Mammary epithelial cell (primary cell): ENCODE measurements around the gene TTLL3.

Experiments
- CTCF ChIP-seq, 2 donors: IDR thresholded peaks in 1 of 2; conservative IDR thresholded peaks in 1 of 2; 2 replicates each; pipeline ENCODE4 v1.5.1; 2011 to 2012; ENCODE audit warnings: inconsistent platforms in 2 of 2, low read length in 2 of 2, mild to moderate bottlenecking in 2 of 2, control low read depth in 1 of 2, low read depth in 1 of 2; ENCODE audit not compliant: insufficient read depth in 1 of 2; ENCODE audit errors: extremely low read depth in 1 of 2
- EZH2 ChIP-seq: IDR thresholded peaks from 2 replicates; pipeline ENCODE4 v1.6.1; 2012; ENCODE audit warnings: low read length, inconsistent platforms, borderline replicate concordance

GRCh38 chr3:9809615-9810432 is at the start of gene TTLL3:
- TF ChIP-seq CTCF (conservative IDR thresholded peaks at IDR 0.05 in 1 of 2, IDR thresholded peaks at IDR 0.05 in 1 of 2; ENCODE audit: extremely low read depth in 1 of 2, insufficient read depth in 1 of 2, low read depth in 1 of 2, low read length in 2 of 2) (no peak), EZH2 (no peak)
